SU-DHL-6 (cell line): Measurements from ENCODE around the gene ISYNA1.
A peak's percentile ranks its signal among the peaks of the same experiment; 100 is the strongest.

ENCODE experiments used
- H2AFZ ChIP-seq: fragments of 200-600 bp; sonication (generic); 2 replicates; pipeline ENCODE4 v1.6.1; 2014; ENCODE audit warnings: low read depth, mild to moderate bottlenecking, moderate library complexity, mixed read lengths, antibody characterized with exemption, low read length; ENCODE audit not compliant: severe bottlenecking
- H3F3A ChIP-seq: fragments of 200-600 bp; shearing (Covaris generic); 2 replicates; pipeline ENCODE4 v1.6.0; 2016; ENCODE audit warnings: antibody characterized with exemption, mild to moderate bottlenecking; ENCODE audit not compliant: insufficient read depth
- H3K27ac ChIP-seq: fragments of 200-600 bp; sonication (generic); 2 replicates; pipeline ENCODE4 v1.5.1; 2016; ENCODE audit warnings: low read depth, mild to moderate bottlenecking, low read length, moderate library complexity, mixed read lengths
- H3K27me3 ChIP-seq: fragments of 200-600 bp; sonication (generic), shearing (Covaris generic); 2 replicates; pipeline ENCODE4 v1.6.0; 2014; ENCODE audit warnings: mild to moderate bottlenecking, low read length
- H3K36me3 ChIP-seq: fragments of 200-600 bp; sonication (generic); 2 replicates; pipeline ENCODE4 v1.6.1; 2014; ENCODE audit warnings: mild to moderate bottlenecking, low read length, mixed read lengths
- H3K4me2 ChIP-seq: fragments of 300-600, 200-600 bp; shearing (Covaris generic), sonication (generic); 2 replicates; pipeline ENCODE4 v1.6.0; 2014; ENCODE audit warnings: low read length, low read depth, mild to moderate bottlenecking; ENCODE audit not compliant: poor library complexity, severe bottlenecking
- H3K4me3 ChIP-seq: fragments of 200-600 bp; sonication (generic); 2 replicates; pipeline ENCODE4 v1.5.1; 2014; ENCODE audit warnings: antibody characterized with exemption, low read length, mild to moderate bottlenecking, mixed read lengths; ENCODE audit not compliant: insufficient read depth, poor library complexity, severe bottlenecking
- H3K79me2 ChIP-seq: fragments of 200-600 bp; sonication (generic); 2 replicates; pipeline ENCODE4 v1.6.1; 2014; ENCODE audit warnings: mild to moderate bottlenecking, low read length, moderate library complexity; ENCODE audit not compliant: insufficient read depth
- H3K9ac ChIP-seq: fragments of 200-600 bp; sonication (generic); 2 replicates; pipeline ENCODE4 v1.7.0; 2014; ENCODE audit warnings: mild to moderate bottlenecking, low read length
- H3K9me2 ChIP-seq: fragments of 200-600 bp; sonication (generic); replicated peaks from 2 replicates; pipeline ENCODE4 v1.6.1; 2014; ENCODE audit warnings: low read length; ENCODE audit not compliant: insufficient read depth
- H3K9me3 ChIP-seq: fragments of 200-600 bp; sonication (generic); 2 replicates; pipeline ENCODE4 v1.6.1; 2014; ENCODE audit warnings: low read length, mixed read lengths; ENCODE audit not compliant: insufficient read depth
- H4K20me1 ChIP-seq: fragments of 200-600 bp; sonication (generic); 2 replicates; pipeline ENCODE4 v1.6.1; 2014; ENCODE audit warnings: low read depth, mild to moderate bottlenecking, antibody characterized with exemption, low read length, moderate library complexity, mixed read lengths
- EZH2phosphoT487 ChIP-seq: fragments of 200-600 bp; sonication (generic), shearing (Covaris generic); conservative IDR thresholded peaks from 2 replicates; pipeline ENCODE4 v1.6.1; 2018; ENCODE audit warnings: mild to moderate bottlenecking, antibody characterized with exemption, low read length, moderate library complexity, mixed read lengths
- TF ChIP-seq, protein P1 (sequence below): fragments of 200-600 bp; sonication (generic); IDR thresholded peaks from one replicate; pipeline ENCODE4 v1.5.1; 2017; ENCODE audit warnings: antibody characterized with exemption, mild to moderate bottlenecking, low read length, moderate library complexity; ENCODE audit not compliant: insufficient read depth, poor library complexity, severe bottlenecking

ISYNA1 gene

DNA sequence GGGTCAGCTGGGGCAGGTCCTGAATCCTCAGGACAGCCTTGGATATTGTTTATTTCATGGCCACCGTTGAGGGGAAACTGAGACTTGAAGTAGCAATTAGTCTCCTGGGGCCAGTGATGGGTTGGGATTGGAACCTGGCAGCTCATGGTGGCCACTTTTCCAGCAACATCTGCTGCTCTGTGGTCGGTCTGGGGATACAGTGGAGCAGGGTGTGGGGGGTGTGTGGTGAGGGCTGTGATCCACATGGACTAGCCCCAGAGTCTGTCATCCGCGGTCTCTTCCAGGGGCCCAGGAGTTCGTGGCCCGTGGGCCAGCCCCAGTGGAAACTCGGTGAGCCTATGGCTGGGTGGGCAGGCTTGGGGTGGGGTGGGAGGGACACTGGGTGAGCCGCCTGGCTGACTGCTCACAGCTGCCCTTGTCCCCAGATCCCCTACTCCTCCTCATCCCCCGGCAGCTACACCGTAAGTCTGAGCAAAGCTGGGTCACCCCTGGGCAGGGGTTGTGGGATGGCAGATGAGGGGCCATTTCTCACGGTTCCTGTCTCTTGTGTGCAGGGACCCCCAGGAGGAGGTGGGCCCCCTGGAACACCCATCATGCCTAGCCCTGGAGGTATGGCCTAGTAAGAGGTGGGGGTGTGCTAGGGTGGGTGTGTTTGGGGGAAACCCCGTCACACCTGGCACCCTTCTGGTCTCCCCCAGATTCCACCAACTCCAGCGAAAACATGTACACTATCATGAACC, 5.5 kb downstream of the ISYNA1 start:
- H3K27me3 ChIP-seq, result no peaks in the 10 kb centered on the region
- H3K36me3 ChIP-seq, result no peaks in the 10 kb centered on the region
- TF ChIP-seq, protein P1, sequence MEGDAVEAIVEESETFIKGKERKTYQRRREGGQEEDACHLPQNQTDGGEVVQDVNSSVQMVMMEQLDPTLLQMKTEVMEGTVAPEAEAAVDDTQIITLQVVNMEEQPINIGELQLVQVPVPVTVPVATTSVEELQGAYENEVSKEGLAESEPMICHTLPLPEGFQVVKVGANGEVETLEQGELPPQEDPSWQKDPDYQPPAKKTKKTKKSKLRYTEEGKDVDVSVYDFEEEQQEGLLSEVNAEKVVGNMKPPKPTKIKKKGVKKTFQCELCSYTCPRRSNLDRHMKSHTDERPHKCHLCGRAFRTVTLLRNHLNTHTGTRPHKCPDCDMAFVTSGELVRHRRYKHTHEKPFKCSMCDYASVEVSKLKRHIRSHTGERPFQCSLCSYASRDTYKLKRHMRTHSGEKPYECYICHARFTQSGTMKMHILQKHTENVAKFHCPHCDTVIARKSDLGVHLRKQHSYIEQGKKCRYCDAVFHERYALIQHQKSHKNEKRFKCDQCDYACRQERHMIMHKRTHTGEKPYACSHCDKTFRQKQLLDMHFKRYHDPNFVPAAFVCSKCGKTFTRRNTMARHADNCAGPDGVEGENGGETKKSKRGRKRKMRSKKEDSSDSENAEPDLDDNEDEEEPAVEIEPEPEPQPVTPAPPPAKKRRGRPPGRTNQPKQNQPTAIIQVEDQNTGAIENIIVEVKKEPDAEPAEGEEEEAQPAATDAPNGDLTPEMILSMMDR, result no peak
- H3K9me2 ChIP-seq, result no peaks in the 10 kb centered on the region
- H3K9me3 ChIP-seq, result no peaks in the 10 kb centered on the region
- H3K9ac ChIP-seq, result 0 out of 2 replicates have a peak overlapping the region, but pooled peaks have one; percentile 27
- no peaks in the 10 kb centered on the region for H4K20me1 ChIP-seq
- H3K79me2 ChIP-seq, result no peaks in the 10 kb centered on the region
- no peak overlapping the region for H3K27ac ChIP-seq
- H3F3A ChIP-seq, result no peaks in the 10 kb centered on the region
- H3K4me3 ChIP-seq, result no peak overlapping the region
- H2AFZ ChIP-seq, result no peak overlapping the region
- peak overlapping the region; percentile 38 for H3K4me2 ChIP-seq

- Histone ChIP-seq H3K4me2 (no peak overlapping the region), H2AFZ (no peak overlapping the region), H3K9me2 (no peaks in the 10 kb centered on the region), H3K9ac (no peak overlapping the region), H3K9me3 (no peaks in the 10 kb centered on the region), H3F3A (no peaks in the 10 kb centered on the region), H3K27ac (no peak overlapping the region), H4K20me1 (no peaks in the 10 kb centered on the region), H3K36me3 (no peaks in the 10 kb centered on the region), H3K27me3 (no peaks in the 10 kb centered on the region), H3K79me2 (no peaks in the 10 kb centered on the region), H3K4me3 (no peak overlapping the region)
- TF ChIP-seq, protein P1, result no peak
- no peak for TF ChIP-seq EZH2phosphoT487
Measured at GRCh38 chr19:18431351-18432197, 6.4 kb downstream of the ISYNA1 start.

GRCh38 chr19:18430417-18431144, 7.4 kb downstream of the ISYNA1 start:
- Histone ChIP-seq H3F3A (no peaks in the 10 kb centered on the region), H3K27ac (no peak overlapping the region), H4K20me1 (no peaks in the 10 kb centered on the region), H3K9me2 (no peaks in the 10 kb centered on the region), H3K9ac (no peak overlapping the region), H3K4me2 (no peak overlapping the region), H2AFZ (no peak overlapping the region), H3K36me3 (no peaks in the 10 kb centered on the region), H3K27me3 (no peaks in the 10 kb centered on the region), H3K9me3 (no peaks in the 10 kb centered on the region), H3K79me2 (no peaks in the 10 kb centered on the region), H3K4me3 (no peak overlapping the region)
- no peak for TF ChIP-seq EZH2phosphoT487
